CD4-positive, alpha-beta memory T cell (primary cell): ENCODE measurements around the gene PKM. TPM values are rescaled to one million over a fixed set of nuclear protein-coding genes. Genes with fewer than 3 reads are reported as not detected.

Experiments
- CTCF ChIA-PET: fragments of 350-600 bp; sonication (Branson Sonifier 250); formaldehyde crosslinking; loops from one replicate; lab custom pipeline; 2021; ENCODE audit warnings: inconsistent platforms; ENCODE audit not compliant: partially characterized antibody; lab: Charles Lee
- POLR2A ChIA-PET: fragments of 350-600 bp; sonication (Branson Sonifier 250); formaldehyde crosslinking; loops from one replicate; lab custom pipeline; 2021; ENCODE audit not compliant: partially characterized antibody; lab: Charles Lee
- DNase-seq, 5 donors: peaks; one replicate each; pipeline versions ENCODE4 v3.0.0 to v3.0.0-alpha.2; 2020 to 2022; ENCODE audit warnings: mixed read lengths in 1 of 5
- H3K27ac ChIP-seq: one replicate; pipeline ENCODE4 v1.7.0; 2013; ENCODE audit warnings: low read depth, low read length
- H3K27me3 ChIP-seq: 2 replicates; pipeline ENCODE4 v1.7.0; 2013; ENCODE audit warnings: mild to moderate bottlenecking, low read length, moderate library complexity; ENCODE audit not compliant: insufficient read depth
- H3K36me3 ChIP-seq: 2 replicates; pipeline ENCODE4 v1.7.0; 2013; ENCODE audit warnings: mild to moderate bottlenecking, low read length, moderate library complexity; ENCODE audit not compliant: insufficient read depth
- H3K4me1 ChIP-seq: 2 replicates; pipeline ENCODE4 v1.7.0; 2013; ENCODE audit warnings: mild to moderate bottlenecking, low read length, moderate library complexity; ENCODE audit not compliant: insufficient read depth
- H3K4me3 ChIP-seq, 2 donors: one replicate each; pipeline ENCODE4 v1.7.0; 2013; ENCODE audit warnings: low read length in 2 of 2, mild to moderate bottlenecking in 1 of 2
- H3K9me3 ChIP-seq, 2 donors: one replicate each; pipeline ENCODE4 v1.7.0; 2013; ENCODE audit warnings: low read length in 2 of 2, control low read depth in 1 of 2; ENCODE audit not compliant: control insufficient read depth in 1 of 2
- H3K27ac Mint-ChIP-seq, 7 donors: one replicate each; pipeline ENCODE4 v1.8.0; 2020 to 2021; ENCODE audit warnings: mixed read lengths in 7 of 7, mild to moderate bottlenecking in 6 of 7, inconsistent platforms in 3 of 7, moderate library complexity in 3 of 7
- H3K27me3 Mint-ChIP-seq, 2 donors: one replicate each; pipeline ENCODE4 v1.8.0; 2020 to 2021; ENCODE audit warnings: mixed read lengths in 2 of 2
- H3K36me3 Mint-ChIP-seq, 2 donors: one replicate each; pipeline ENCODE4 v1.8.0; 2020 to 2021; ENCODE audit warnings: mixed read lengths in 2 of 2, inconsistent platforms in 1 of 2, mild to moderate bottlenecking in 1 of 2
- H3K4me1 Mint-ChIP-seq, 4 donors: one replicate each; pipeline ENCODE4 v1.8.0; 2020 to 2021; ENCODE audit warnings: mixed read lengths in 4 of 4, mild to moderate bottlenecking in 1 of 4
- H3K4me3 Mint-ChIP-seq, 8 donors: one replicate each; pipeline ENCODE4 v1.8.0; 2020 to 2021; ENCODE audit warnings: mixed read lengths in 8 of 8, mild to moderate bottlenecking in 7 of 8, moderate library complexity in 6 of 8, inconsistent platforms in 3 of 8
- H3K9me3 Mint-ChIP-seq, 8 donors: one replicate each; pipeline ENCODE4 v1.8.0; 2020 to 2021; ENCODE audit warnings: mixed read lengths in 8 of 8, mild to moderate bottlenecking in 5 of 8, inconsistent platforms in 3 of 8, moderate library complexity in 1 of 8
- intact Hi-C: fragments of 100-400 bp; cut with micrococcal nuclease; formaldehyde crosslinking; loops from one replicate; pipeline ENCODE4 v1.15.1; 2023
- polyA plus RNA-seq, 2 donors: library from polyadenylated mRNA; unstranded; fragments of 300-500 nt; fragmentation: Illumina TruSeq; gene quantifications; one replicate each; pipeline ENCODE4 v1.2.3, GENCODE V29; 2021
- total RNA-seq, 2 experiments: library from RNA; stranded (reverse); gene quantifications; one replicate each; pipeline ENCODE4 v1.2.3, GENCODE V29; 2021

The PKM gene
- total and polyA plus RNA-seq, 4 experiments from 2014 or later: 378 to 658 (median 411) TPM

- intact Hi-C loops: no loop called here
- ChIA-PET CTCF (interaction anchor here (1.0 kb wide), 1 partner anchor 398 kb away, joined by 3 read pairs; no protein-coding TSS in a partner anchor), POLR2A (no interaction called here)
- H3K9me3 ChIP-seq: no peaks in the 10 kb centered on the region
- no peak overlapping the region for H3K27ac ChIP-seq
- H3K27me3 ChIP-seq: peaks cover 5% of the 10 kb centered on the region
- H3K36me3 Mint-ChIP-seq: no peaks in the 10 kb centered on the region
- H3K4me3 Mint-ChIP-seq: no peak overlapping the region
- DNase-seq: no peak
- H3K27ac Mint-ChIP-seq: no peak overlapping the region
- H3K9me3 Mint-ChIP-seq: no peaks in the 10 kb centered on the region
- no peaks in the 10 kb centered on the region for H3K4me1 ChIP-seq
- peaks cover 13 to 14% of the 10 kb centered on the region in 2 donors for H3K27me3 Mint-ChIP-seq
- no peak overlapping the region for H3K4me3 ChIP-seq
- no peaks in the 10 kb centered on the region for H3K4me1 Mint-ChIP-seq
- H3K36me3 ChIP-seq: no peaks in the 10 kb centered on the region
Observed at GRCh38 chr15:72176743-72177142, 54.2 kb downstream of the PKM start.

GRCh38 chr15:72176159-72176558 lies 54.8 kb downstream of the PKM start:
- Histone ChIP-seq H3K27ac (no peak overlapping the region), H3K36me3 (no peaks in the 10 kb centered on the region), H3K4me3 (no peak overlapping the region), H3K4me1 (no peaks in the 10 kb centered on the region), H3K27me3 (peaks cover 5% of the 10 kb centered on the region), H3K9me3 (no peaks in the 10 kb centered on the region)
- intact Hi-C loops: no loop called here
- DNase-seq: no peak
- ChIA-PET POLR2A (no interaction called here), CTCF (no interaction called here)
- Mint-ChIP-seq H3K27me3 (peaks cover 7 to 10% of the 10 kb centered on the region in 2 donors), H3K36me3 (no peaks in the 10 kb centered on the region), H3K27ac (no peak overlapping the region), H3K9me3 (no peaks in the 10 kb centered on the region), H3K4me3 (no peak overlapping the region), H3K4me1 (no peaks in the 10 kb centered on the region)

GRCh38 chr15:72175186-72176044 lies 55.6 kb downstream of the PKM start:
- ChIA-PET POLR2A (no interaction called here), CTCF (interaction anchor here (1.0 kb wide), 1 partner anchor 111 kb away, joined by 3 read pairs; no protein-coding TSS in a partner anchor)
- H3K27ac Mint-ChIP-seq: no peak overlapping the region

GRCh38 chr15:72174551-72175165 lies 56.3 kb downstream of the PKM start:
- Histone ChIP-seq H3K27ac (no peak overlapping the region), H3K27me3 (no peaks in the 10 kb centered on the region), H3K9me3 (no peaks in the 10 kb centered on the region), H3K4me1 (no peaks in the 10 kb centered on the region), H3K36me3 (no peaks in the 10 kb centered on the region), H3K4me3 (no peak overlapping the region)
- ChIA-PET CTCF (interaction anchor here (1.0 to 1.7 kb wide), 2 partner anchors 112 to 401 kb away, joined by 3 read pairs; no protein-coding TSS in a partner anchor), POLR2A (no interaction called here)
- DNase-seq: no peak
- Mint-ChIP-seq H3K27ac (no peak overlapping the region), H3K4me3 (no peak overlapping the region), H3K9me3 (no peaks in the 10 kb centered on the region), H3K36me3 (no peaks in the 10 kb centered on the region), H3K27me3 (peaks cover 2 to 6% of the 10 kb centered on the region in 2 donors), H3K4me1 (no peaks in the 10 kb centered on the region)
- intact Hi-C loops: no loop called here

More at GRCh38 chr15:72175186-72176044, 55.6 kb downstream of the PKM start:
- Histone ChIP-seq H3K27me3 (no peaks in the 10 kb centered on the region), H3K36me3 (no peaks in the 10 kb centered on the region), H3K4me3 (no peak overlapping the region), H3K4me1 (no peaks in the 10 kb centered on the region), H3K27ac (no peak overlapping the region), H3K9me3 (no peaks in the 10 kb centered on the region)
- H3K4me3 Mint-ChIP-seq: no peak overlapping the region
- no peaks in the 10 kb centered on the region for H3K9me3 Mint-ChIP-seq
- no peak for DNase-seq
- no peaks in the 10 kb centered on the region for H3K36me3 Mint-ChIP-seq
- peaks cover 2 to 6% of the 10 kb centered on the region in 2 donors for H3K27me3 Mint-ChIP-seq
- intact Hi-C loops: no loop called here
- no peaks in the 10 kb centered on the region for H3K4me1 Mint-ChIP-seq

- Mint-ChIP-seq H3K36me3 (no peaks in the 10 kb centered on the region), H3K9me3 (no peaks in the 10 kb centered on the region), H3K4me3 (no peak overlapping the region), H3K27ac (no peak overlapping the region), H3K27me3 (peaks cover 2 to 6% of the 10 kb centered on the region in 2 donors), H3K4me1 (no peaks in the 10 kb centered on the region)
- Histone ChIP-seq H3K27ac (no peak overlapping the region), H3K4me3 (no peak overlapping the region), H3K36me3 (no peaks in the 10 kb centered on the region), H3K27me3 (no peaks in the 10 kb centered on the region), H3K9me3 (no peaks in the 10 kb centered on the region), H3K4me1 (no peaks in the 10 kb centered on the region)
- CTCF ChIA-PET: interaction anchor here (1.0 to 1.7 kb wide), 2 partner anchors 112 to 400 kb away, joined by 3 read pairs; no protein-coding TSS in a partner anchor
- intact Hi-C loops: no loop called here
- POLR2A ChIA-PET: no interaction called here
- DNase-seq: no peak
Observed at GRCh38 chr15:72173864-72174550, 57.0 kb downstream of the PKM start.

- H3K36me3 ChIP-seq: no peaks in the 10 kb centered on the region
- H3K27me3 ChIP-seq: no peaks in the 10 kb centered on the region
- no peaks in the 10 kb centered on the region for H3K36me3 Mint-ChIP-seq
- H3K4me3 Mint-ChIP-seq: no peak overlapping the region
- CTCF ChIA-PET: interaction anchor here (1.7 kb wide), 1 partner anchor 400 kb away, joined by 3 read pairs; no protein-coding TSS in a partner anchor
- peaks cover 3% of the 10 kb centered on the region for H3K4me1 ChIP-seq
- POLR2A ChIA-PET: interaction anchor here (0.5 kb wide), 1 partner anchor 11 kb away, joined by 3 read pairs; no protein-coding TSS in a partner anchor
- no peak overlapping the region for H3K27ac ChIP-seq
- H3K27me3 Mint-ChIP-seq: peaks cover 2 to 6% of the 10 kb centered on the region in 2 donors
- no peaks in the 10 kb centered on the region for H3K4me1 Mint-ChIP-seq
- no peak overlapping the region for H3K4me3 ChIP-seq
- no peaks in the 10 kb centered on the region for H3K9me3 Mint-ChIP-seq
- no peak overlapping the region for H3K27ac Mint-ChIP-seq
- H3K9me3 ChIP-seq: no peaks in the 10 kb centered on the region
- intact Hi-C loops: no loop called here
- DNase-seq: no peak
Observed at GRCh38 chr15:72173401-72173800, 57.6 kb downstream of the PKM start.

- Mint-ChIP-seq H3K4me1 (peaks cover 0 to 2% (median 0%) of the 10 kb centered on the region in 4 donors), H3K36me3 (no peaks in the 10 kb centered on the region), H3K27me3 (peaks cover 2 to 9% of the 10 kb centered on the region in 2 donors), H3K4me3 (no peak overlapping the region), H3K9me3 (no peaks in the 10 kb centered on the region), H3K27ac (no peak overlapping the region)
- DNase-seq: no peak
- no peaks in the 10 kb centered on the region for H3K9me3 ChIP-seq
- intact Hi-C loops: no loop called here
- H3K27me3 ChIP-seq: no peaks in the 10 kb centered on the region
- no peak overlapping the region for H3K27ac ChIP-seq
- POLR2A ChIA-PET: no interaction called here
- CTCF ChIA-PET: interaction anchor here (1.7 kb wide), 1 partner anchor 399 kb away, joined by 3 read pairs; no protein-coding TSS in a partner anchor
- H3K4me1 ChIP-seq: peaks cover 7% of the 10 kb centered on the region
- no peak overlapping the region for H3K4me3 ChIP-seq
- H3K36me3 ChIP-seq: no peaks in the 10 kb centered on the region
Observed at GRCh38 chr15:72172796-72173195, 58.2 kb downstream of the PKM start.
